ENCODE data around the gene UTS2B.
A peak's percentile ranks its signal among the peaks of the same experiment; 100 is the strongest.

The UTS2B gene

GRCh38 chr3:191329654-191330529 lies at the start of gene UTS2B:
Gene UTS2B, minus strand, starts transcription at chr3:191330526. Its CDS starts 48,337 bp downstream, at chr3:191282189.
- peak; percentile 26 for DNase-seq (ENCODE audit: low spot score)
- FAIRE-seq, result no peak

GRCh38 chr3:191380001-191380400 lies 49.7 kb upstream of the UTS2B start:
- FAIRE-seq (no peak), DNase-seq (ENCODE audit: low spot score) (no peak)

- FAIRE-seq (no peak), DNase-seq (ENCODE audit: low spot score) (no peak)
Observed at GRCh38 chr3:191379446-191379845, 49.1 kb upstream of the UTS2B start.

- no peak for FAIRE-seq
- no peak for DNase-seq (ENCODE audit: low spot score)
Observed at GRCh38 chr3:191378142-191378812, 48.0 kb upstream of the UTS2B start.

GRCh38 chr3:191376516-191377141 lies 46.3 kb upstream of the UTS2B start:
- FAIRE-seq, result no peak
- DNase-seq (ENCODE audit: low spot score), result peak; percentile 32

GRCh38 chr3:191373327-191373726 lies 43.0 kb upstream of the UTS2B start:
- DNase-seq (ENCODE audit: low spot score), result peak; percentile 1
- no peak for FAIRE-seq

GRCh38 chr3:191372122-191372521 lies 41.8 kb upstream of the UTS2B start:
- FAIRE-seq (no peak), DNase-seq (ENCODE audit: low spot score) (no peak)

GRCh38 chr3:191369616-191370010 lies 39.3 kb upstream of the UTS2B start:
- DNase-seq (ENCODE audit: low spot score), result peak; percentile 0
- no peak for FAIRE-seq

GRCh38 chr3:191368755-191369615 lies 38.7 kb upstream of the UTS2B start:
- no peak for FAIRE-seq
- peak; percentile 2 for DNase-seq (ENCODE audit: low spot score)

GRCh38 chr3:191366675-191367074 lies 36.3 kb upstream of the UTS2B start:
- no peak for FAIRE-seq

GRCh38 chr3:191363221-191363620 lies 32.9 kb upstream of the UTS2B start:
- DNase-seq (ENCODE audit: low spot score), result peak; percentile 2
- no peak for FAIRE-seq

More at GRCh38 chr3:191366675-191367074, 36.3 kb upstream of the UTS2B start:
- peak; percentile 10 for DNase-seq (ENCODE audit: low spot score)

- no peak for FAIRE-seq
Observed at GRCh38 chr3:191362524-191363090, 32.3 kb upstream of the UTS2B start.

GRCh38 chr3:191362037-191362436 lies 31.7 kb upstream of the UTS2B start:
- no peak for FAIRE-seq

More at GRCh38 chr3:191362524-191363090, 32.3 kb upstream of the UTS2B start:
- DNase-seq (ENCODE audit: low spot score), result no peak

GRCh38 chr3:191361456-191361855 lies 31.1 kb upstream of the UTS2B start:
- FAIRE-seq (no peak), DNase-seq (ENCODE audit: low spot score) (peak; percentile 3)

More at GRCh38 chr3:191362037-191362436, 31.7 kb upstream of the UTS2B start:
- no peak for DNase-seq (ENCODE audit: low spot score)

- FAIRE-seq, result no peak
Observed at GRCh38 chr3:191360620-191361019, 30.3 kb upstream of the UTS2B start.

GRCh38 chr3:191358929-191359328 lies 28.6 kb upstream of the UTS2B start:
- DNase-seq (ENCODE audit: low spot score), result peak; percentile 0
- no peak for FAIRE-seq

More at GRCh38 chr3:191360620-191361019, 30.3 kb upstream of the UTS2B start:
- no peak for DNase-seq (ENCODE audit: low spot score)

- FAIRE-seq, result no peak
- DNase-seq (ENCODE audit: low spot score), result no peak
Observed at GRCh38 chr3:191357909-191358308, 27.6 kb upstream of the UTS2B start.

GRCh38 chr3:191356631-191357439 lies 26.5 kb upstream of the UTS2B start:
- DNase-seq (ENCODE audit: low spot score) (peak; percentile 58), FAIRE-seq (peak; percentile 81)

GRCh38 chr3:191355406-191355805 lies 25.1 kb upstream of the UTS2B start:
- no peak for FAIRE-seq
- DNase-seq (ENCODE audit: low spot score), result peak; percentile 3

Measured in RCC 7860 (cell line).